HepG2 (cell line): ENCODE data around the gene FRMD1.

Experiments used
- CTCF ChIP-seq: sonication (generic); formaldehyde crosslinking; IDR thresholded peaks from 2 replicates; pipeline ENCODE4 v1.5.0; 2020; ENCODE audit warnings: mild to moderate bottlenecking, missing genetic modification reagents, moderate library complexity
- ETV5 ChIP-seq: IDR thresholded peaks from 2 replicates; pipeline ENCODE4 v1.6.1; 2018; ENCODE audit warnings: missing biosample characterization, missing genetic modification reagents, inconsistent platforms, borderline replicate concordance
- HMG20A ChIP-seq: IDR thresholded peaks from 2 replicates; pipeline ENCODE4 v1.6.1; 2016; ENCODE audit warnings: borderline replicate concordance
- JARID2 ChIP-seq: sonication (generic); formaldehyde crosslinking; IDR thresholded peaks from 2 replicates; pipeline ENCODE4 v1.8.1; 2023; ENCODE audit warnings: missing genetic modification reagents, inconsistent platforms; ENCODE audit not compliant: insufficient replicate concordance
- PRMT3 ChIP-seq: sonication (generic); formaldehyde crosslinking; IDR thresholded peaks from 2 replicates; pipeline ENCODE4 v1.8.1; 2022; ENCODE audit warnings: low read depth, mild to moderate bottlenecking, moderate library complexity, missing genetic modification reagents, borderline replicate concordance
- RAD21 ChIP-seq: fragments of 450-650 bp; formaldehyde crosslinking; IDR thresholded peaks from 2 replicates; pipeline ENCODE4 v1.5.0; 2020; ENCODE audit warnings: mild to moderate bottlenecking
- SATB2 ChIP-seq: sonication (generic); formaldehyde crosslinking; IDR thresholded peaks from 2 replicates; pipeline ENCODE4 v1.5.0; 2020; ENCODE audit warnings: missing genetic modification reagents
- SNRNP70 ChIP-seq: fragments of 200-400 bp; formaldehyde crosslinking; IDR thresholded peaks from 2 replicates; pipeline ENCODE4 v1.6.1; 2017; ENCODE audit warnings: mild to moderate bottlenecking, low read depth, low read length, moderate library complexity
- ZFP1 ChIP-seq: IDR thresholded peaks from 2 replicates; pipeline ENCODE4 v1.6.1; 2016
- TF ChIP-seq, protein P1 (sequence below): sonication (generic); formaldehyde crosslinking; IDR thresholded peaks from 2 replicates; pipeline ENCODE4 v1.5.1; 2020; ENCODE audit warnings: missing genetic modification reagents, mild to moderate bottlenecking, borderline replicate concordance

DNA sequence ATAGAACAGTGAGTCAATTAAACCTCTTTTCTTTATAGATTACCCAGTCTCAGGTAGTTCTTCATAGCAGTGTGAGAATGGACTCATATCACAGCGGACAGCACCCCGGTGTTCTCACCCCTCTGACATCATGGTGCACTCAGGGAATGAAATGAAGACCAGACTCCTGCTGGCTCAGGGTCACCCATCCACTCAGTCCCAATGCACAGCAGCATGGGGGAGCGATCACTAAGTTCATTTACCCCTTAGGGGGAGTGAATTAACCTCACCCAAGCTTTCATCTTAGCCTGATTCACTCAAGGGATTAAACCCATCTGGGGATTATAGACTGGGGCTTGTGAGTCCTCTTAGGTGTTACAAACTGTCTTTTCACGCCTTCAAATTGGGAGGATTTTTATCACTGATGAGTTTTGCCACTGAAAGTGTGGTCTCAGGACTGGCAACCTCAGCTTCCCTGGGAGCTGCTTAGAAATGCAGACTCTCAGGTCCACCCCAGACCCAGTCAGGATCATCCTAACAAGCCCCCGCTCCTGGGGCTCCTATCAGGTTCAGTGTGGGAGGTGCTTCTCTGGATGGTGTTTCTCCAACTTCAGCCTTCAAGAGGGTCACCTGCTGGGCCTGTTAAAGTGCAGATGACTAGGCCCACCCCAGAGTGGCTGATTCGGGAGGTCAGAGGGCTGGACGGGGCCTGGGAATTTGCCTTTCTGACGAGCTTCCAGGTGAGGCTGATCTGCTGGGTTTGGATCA is 44.3 kb upstream of the FRMD1 start:
- TF ChIP-seq CTCF = no peak
- TF ChIP-seq HMG20A (CRISPR knock-in tag) = no peak
- TF ChIP-seq, protein P1, sequence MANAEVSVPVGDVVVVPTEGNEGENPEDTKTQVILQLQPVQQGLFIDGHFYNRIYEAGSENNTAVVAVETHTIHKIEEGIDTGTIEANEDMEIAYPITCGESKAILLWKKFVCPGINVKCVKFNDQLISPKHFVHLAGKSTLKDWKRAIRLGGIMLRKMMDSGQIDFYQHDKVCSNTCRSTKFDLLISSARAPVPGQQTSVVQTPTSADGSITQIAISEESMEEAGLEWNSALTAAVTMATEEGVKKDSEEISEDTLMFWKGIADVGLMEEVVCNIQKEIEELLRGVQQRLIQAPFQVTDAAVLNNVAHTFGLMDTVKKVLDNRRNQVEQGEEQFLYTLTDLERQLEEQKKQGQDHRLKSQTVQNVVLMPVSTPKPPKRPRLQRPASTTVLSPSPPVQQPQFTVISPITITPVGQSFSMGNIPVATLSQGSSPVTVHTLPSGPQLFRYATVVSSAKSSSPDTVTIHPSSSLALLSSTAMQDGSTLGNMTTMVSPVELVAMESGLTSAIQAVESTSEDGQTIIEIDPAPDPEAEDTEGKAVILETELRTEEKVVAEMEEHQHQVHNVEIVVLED (CRISPR knock-in tag) = no peak
- TF ChIP-seq ETV5 = no peak
- no peak for TF ChIP-seq JARID2 (CRISPR knock-in tag)
- TF ChIP-seq SNRNP70 = no peak
- no peak for TF ChIP-seq SATB2 (CRISPR knock-in tag)
- no peak for TF ChIP-seq PRMT3 (CRISPR knock-in tag)
- TF ChIP-seq ZFP1 (CRISPR knock-in tag) = no peak
- no peak for TF ChIP-seq RAD21 (CRISPR knock-in tag)
